Gastrocnemius medialis (tissue), 4 donors: ENCODE measurements around the gene LAMTOR2. TPM values are rescaled to one million over a fixed set of nuclear protein-coding genes. Genes with fewer than 3 reads are reported as not detected.

Source experiments
- ATAC-seq, 2 donors: fragments of 150-250 bp; one replicate each; pipeline ENCODE4 v1.9.1; 2016
- DNase-seq, 2 donors: peaks; one replicate each; pipeline ENCODE4 v3.0.0-alpha.2; 2019
- H3K27ac ChIP-seq, 4 donors: fragments of 200-600 bp; sonication (generic); 1 replicate in 1 of 4; 2 replicates in 3 of 4; pipeline ENCODE4 v1.5.1; 2016 to 2018; ENCODE audit warnings: mild to moderate bottlenecking in 2 of 4, moderate library complexity in 1 of 4
- H3K27me3 ChIP-seq, 3 donors: fragments of 200-600 bp; sonication (generic) in 2 of 3; 1 replicate in 1 of 3; 2 replicates in 2 of 3; pipeline versions ENCODE4 v1.5.1 to v1.6.0; 2016 to 2019; ENCODE audit warnings: mild to moderate bottlenecking in 1 of 3, moderate library complexity in 1 of 3
- H3K36me3 ChIP-seq, 2 donors: fragments of 200-600 bp; sonication (generic) in 1 of 2; one replicate each; pipeline ENCODE4 v1.5.1; 2017 to 2018
- H3K4me1 ChIP-seq, 2 donors: fragments of 200-600 bp; sonication (generic) in 1 of 2; one replicate each; pipeline ENCODE4 v1.5.1; 2016 to 2017; ENCODE audit warnings: mild to moderate bottlenecking in 2 of 2
- H3K4me3 ChIP-seq, 4 donors: fragments of 200-600 bp; sonication (generic) in 3 of 4; 1 replicate in 1 of 4; 2 replicates in 3 of 4; pipeline ENCODE4 v1.5.1; 2016 to 2019; ENCODE audit warnings: mild to moderate bottlenecking in 2 of 4
- H3K9me3 ChIP-seq, 3 donors: fragments of 200-600 bp; sonication (generic) in 2 of 3; 1 replicate in 1 of 3; 2 replicates in 2 of 3; pipeline ENCODE4 v1.5.1; 2016 to 2019
- POLR2A ChIP-seq, 2 donors: fragments of 450-650 bp; IDR thresholded peaks; one replicate each; pipeline ENCODE4 v1.6.1; 2017; ENCODE audit warnings: antibody characterized with exemption in 2 of 2, mild to moderate bottlenecking in 2 of 2, moderate library complexity in 2 of 2
- in situ Hi-C, 4 donors: fragments of 200-750 bp; cut with MboI; loops; one replicate each; pipeline versions ENCODE4 v1.15.0 to v1.8.0; 2017; ENCODE audit warnings: low sequenced_read_pairs in 4 of 4
- intact Hi-C: fragments of 100-400 bp; cut with DNase I; formaldehyde crosslinking; loops from one replicate; pipeline ENCODE4 v1.15.1; 2023; ENCODE audit warnings: low total_unique reads
- total RNA-seq, 4 donors: library from RNA; depleted of rRNA; stranded (reverse); fragments of >200 nt; gene quantifications; one replicate each; pipeline versions ENCODE4 v1.1.0 to v1.2.3, GENCODE V29; 2016
- TF ChIP-seq, protein P1 (sequence below), 5 experiments: fragments of 450-650 bp in 3 of 5; fragments of 200-600 bp in 2 of 5; sonication (generic) in 2 of 5; IDR thresholded peaks in 4 of 5; conservative IDR thresholded peaks in 1 of 5; 1 replicate in 4 of 5; 2 replicates in 1 of 5; pipeline ENCODE4 v1.5.1; 2016 to 2019; ENCODE audit warnings: antibody characterized with exemption in 5 of 5, mild to moderate bottlenecking in 3 of 5, moderate library complexity in 3 of 5

Gene LAMTOR2
- total RNA-seq, 4 donors from 2014 or later = 51.5 to 82.7 (median 72.6) TPM

DNA sequence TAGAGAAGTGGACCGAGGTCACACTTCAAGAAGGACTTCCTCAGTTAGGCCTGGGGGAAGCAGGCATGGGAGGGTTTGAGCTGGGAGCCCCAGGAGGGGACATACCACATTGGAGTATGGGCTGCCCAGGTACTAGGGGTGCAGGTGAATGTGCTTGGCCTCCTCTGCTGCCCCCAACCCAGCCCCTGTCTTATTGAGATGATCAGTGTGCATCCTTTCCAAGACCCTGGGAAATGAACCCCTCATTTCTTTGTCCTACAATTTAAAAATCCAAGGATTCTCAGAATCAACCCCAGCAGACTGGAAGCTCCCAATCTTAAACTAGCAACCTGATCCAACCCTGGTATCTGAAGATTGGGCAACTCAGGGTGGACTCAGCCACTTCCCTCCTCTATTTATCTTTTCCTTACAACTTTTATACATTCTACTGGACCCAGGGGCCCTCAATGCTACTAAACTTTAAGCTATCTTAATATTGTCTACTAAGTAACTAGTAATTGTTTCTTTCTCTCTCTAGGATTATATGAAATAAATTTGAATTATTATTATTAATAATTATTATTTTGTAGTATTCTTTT is 18.6 kb downstream of the LAMTOR2 start:
- DNase-seq (no peak), ATAC-seq (no peak)
- in situ Hi-C loops (loop anchor here in 1 of 4 donors (25.0 kb wide), 1 partner anchor 664 kb away; the partner anchor contains the start of genes ISG20L2, METTL25B and MRPL24), intact Hi-C loops (no loop called here)
- H3K4me3 ChIP-seq = no peak overlapping the region
- no peak for TF ChIP-seq POLR2A (IDR thresholded peaks at IDR 0.05)
- TF ChIP-seq, protein P1, sequence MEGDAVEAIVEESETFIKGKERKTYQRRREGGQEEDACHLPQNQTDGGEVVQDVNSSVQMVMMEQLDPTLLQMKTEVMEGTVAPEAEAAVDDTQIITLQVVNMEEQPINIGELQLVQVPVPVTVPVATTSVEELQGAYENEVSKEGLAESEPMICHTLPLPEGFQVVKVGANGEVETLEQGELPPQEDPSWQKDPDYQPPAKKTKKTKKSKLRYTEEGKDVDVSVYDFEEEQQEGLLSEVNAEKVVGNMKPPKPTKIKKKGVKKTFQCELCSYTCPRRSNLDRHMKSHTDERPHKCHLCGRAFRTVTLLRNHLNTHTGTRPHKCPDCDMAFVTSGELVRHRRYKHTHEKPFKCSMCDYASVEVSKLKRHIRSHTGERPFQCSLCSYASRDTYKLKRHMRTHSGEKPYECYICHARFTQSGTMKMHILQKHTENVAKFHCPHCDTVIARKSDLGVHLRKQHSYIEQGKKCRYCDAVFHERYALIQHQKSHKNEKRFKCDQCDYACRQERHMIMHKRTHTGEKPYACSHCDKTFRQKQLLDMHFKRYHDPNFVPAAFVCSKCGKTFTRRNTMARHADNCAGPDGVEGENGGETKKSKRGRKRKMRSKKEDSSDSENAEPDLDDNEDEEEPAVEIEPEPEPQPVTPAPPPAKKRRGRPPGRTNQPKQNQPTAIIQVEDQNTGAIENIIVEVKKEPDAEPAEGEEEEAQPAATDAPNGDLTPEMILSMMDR (IDR thresholded peaks at IDR 0.05 in 4 of 5, conservative IDR thresholded peaks at IDR 0.05 in 1 of 5) = no peak
- H3K9me3 ChIP-seq = no peaks in the 10 kb centered on the region
- H3K27ac ChIP-seq = no peak overlapping the region
- H3K36me3 ChIP-seq = no peaks in the 10 kb centered on the region
- no peaks in the 10 kb centered on the region for H3K27me3 ChIP-seq
- peaks cover 7 to 9% of the 10 kb centered on the region in 2 donors for H3K4me1 ChIP-seq

DNA sequence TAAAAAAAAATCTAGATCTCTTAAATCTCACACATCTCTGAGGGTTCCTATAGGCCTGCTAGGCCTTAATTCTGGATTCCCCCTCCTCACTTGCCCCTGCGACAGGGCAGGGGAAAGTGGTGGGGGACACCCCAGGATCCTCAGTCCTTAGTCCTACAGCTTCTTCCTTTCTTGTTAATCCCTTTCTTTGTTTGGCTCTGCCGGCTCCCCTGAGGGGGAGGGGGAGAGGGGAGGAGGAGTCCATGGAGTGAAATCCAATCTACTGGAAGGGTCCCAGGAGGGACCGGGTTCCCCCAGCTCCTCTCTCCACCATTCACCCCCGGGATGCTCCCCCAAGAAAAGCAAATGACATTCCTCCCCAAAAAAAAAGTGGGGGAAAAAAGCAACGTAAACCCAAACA is 19.2 kb downstream of the LAMTOR2 start:
- TF ChIP-seq, protein P1 (IDR thresholded peaks at IDR 0.05 in 4 of 5, conservative IDR thresholded peaks at IDR 0.05 in 1 of 5) = no peak
- no peak for TF ChIP-seq POLR2A (IDR thresholded peaks at IDR 0.05)
- H3K27me3 ChIP-seq = no peaks in the 10 kb centered on the region
- DNase-seq (no peak), ATAC-seq (no peak)
- H3K27ac ChIP-seq = no peak overlapping the region
- peaks cover 7 to 9% of the 10 kb centered on the region in 2 donors for H3K4me1 ChIP-seq
- no peaks in the 10 kb centered on the region for H3K9me3 ChIP-seq
- no peak overlapping the region for H3K4me3 ChIP-seq
- in situ Hi-C loops (loop anchor here in 1 of 4 donors (25.0 kb wide), 1 partner anchor 664 kb away; the partner anchor contains the start of genes ISG20L2, METTL25B and MRPL24), intact Hi-C loops (no loop called here)
- H3K36me3 ChIP-seq = no peaks in the 10 kb centered on the region

DNA sequence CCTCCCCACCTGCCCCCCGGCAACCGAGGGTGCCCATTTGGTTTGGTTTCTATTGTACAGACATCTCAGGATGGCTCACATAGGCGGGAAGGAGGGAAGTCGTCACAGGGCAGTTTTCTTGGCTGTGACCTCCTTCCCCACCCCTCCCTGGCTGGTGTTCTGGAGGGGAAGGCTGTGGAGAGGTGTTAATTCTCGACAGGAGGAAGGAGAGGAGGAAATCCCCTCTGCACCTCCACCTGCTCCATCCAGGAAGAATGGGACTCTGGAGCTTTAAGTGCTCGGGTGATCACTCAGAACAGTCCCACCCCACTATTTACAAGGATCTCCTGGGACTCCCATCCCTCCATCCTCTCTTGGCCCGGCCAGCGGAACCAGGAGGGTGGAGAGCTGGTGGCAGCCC is 20.1 kb downstream of the LAMTOR2 start:
- Histone ChIP-seq H3K27me3 (no peaks in the 10 kb centered on the region), H3K4me3 (no peak overlapping the region), H3K4me1 (peaks cover 7 to 8% of the 10 kb centered on the region in 2 donors), H3K27ac (no peak overlapping the region), H3K9me3 (no peaks in the 10 kb centered on the region), H3K36me3 (no peaks in the 10 kb centered on the region)
- no peak for DNase-seq
- intact Hi-C loops = no loop called here
- TF ChIP-seq, protein P1 (IDR thresholded peaks at IDR 0.05 in 4 of 5, conservative IDR thresholded peaks at IDR 0.05 in 1 of 5) = no peak
- no peak for TF ChIP-seq POLR2A (IDR thresholded peaks at IDR 0.05)
- ATAC-seq = no peak
- in situ Hi-C loops = loop anchor here in 1 of 4 donors (25.0 kb wide), 1 partner anchor 663 kb away; the partner anchor contains the start of genes ISG20L2, METTL25B and MRPL24

DNA sequence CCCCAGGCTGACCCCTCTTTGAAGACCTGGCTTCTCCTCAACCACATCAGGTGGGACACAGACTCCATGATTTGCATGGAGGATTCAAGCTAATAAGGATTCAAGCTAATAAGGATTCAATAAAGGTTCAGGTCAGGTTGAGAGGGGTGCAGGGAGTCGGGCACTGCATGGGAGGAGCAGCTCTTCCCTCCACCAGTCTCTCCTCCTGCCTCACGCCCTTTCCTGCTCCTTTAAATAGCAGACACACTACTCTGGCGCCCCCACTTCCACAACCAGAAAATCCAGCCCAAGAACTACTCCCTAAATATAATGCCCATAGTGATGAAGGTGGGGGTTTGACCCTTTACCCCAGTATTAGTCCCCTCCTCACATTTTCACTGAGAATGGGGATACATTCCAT is 20.6 kb downstream of the LAMTOR2 start:
- H3K4me3 ChIP-seq = no peak overlapping the region
- peaks cover 3 to 7% of the 10 kb centered on the region in 2 donors for H3K4me1 ChIP-seq
- no peak for ATAC-seq
- in situ Hi-C loops (no loop called here), intact Hi-C loops (no loop called here)
- H3K27ac ChIP-seq = no peak overlapping the region
- no peaks in the 10 kb centered on the region for H3K9me3 ChIP-seq
- no peak for TF ChIP-seq POLR2A (IDR thresholded peaks at IDR 0.05)
- no peak for DNase-seq
- no peaks in the 10 kb centered on the region for H3K27me3 ChIP-seq
- no peaks in the 10 kb centered on the region for H3K36me3 ChIP-seq

DNA sequence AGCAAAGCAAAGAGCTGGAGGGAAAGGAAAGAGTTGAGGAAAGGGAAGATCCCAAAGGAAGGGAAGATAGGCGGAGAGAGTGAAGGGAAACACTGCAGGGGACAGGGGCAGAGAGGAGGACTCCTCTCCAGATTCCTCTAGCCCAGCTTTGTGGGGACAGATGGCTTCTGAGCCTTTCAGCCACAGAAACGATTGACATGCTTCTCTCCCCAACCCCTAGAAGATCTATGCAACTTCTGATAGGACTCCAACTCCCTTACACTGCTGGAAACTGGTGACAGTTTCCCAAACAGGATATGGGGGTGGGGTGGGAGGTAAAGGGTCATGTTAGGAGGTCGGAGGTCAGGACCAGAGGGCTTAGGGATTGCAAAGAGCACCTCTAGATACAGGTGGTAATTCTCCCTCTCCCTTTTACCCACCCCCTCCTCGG is 21.2 kb downstream of the LAMTOR2 start:
- no peak for DNase-seq

More for the DNA sequence above, 21.2 kb downstream of the LAMTOR2 start:
- intact Hi-C loops = no loop called here
- no peaks in the 10 kb centered on the region for H3K27me3 ChIP-seq
- H3K27ac ChIP-seq = no peak overlapping the region
- no peaks in the 10 kb centered on the region for H3K9me3 ChIP-seq
- H3K4me1 ChIP-seq = peaks cover 0 to 7% of the 10 kb centered on the region in 2 donors
- H3K4me3 ChIP-seq = no peak overlapping the region
- no peaks in the 10 kb centered on the region for H3K36me3 ChIP-seq
- in situ Hi-C loops = no loop called here
- TF ChIP-seq, protein P1 (IDR thresholded peaks at IDR 0.05 in 4 of 5, conservative IDR thresholded peaks at IDR 0.05 in 1 of 5) = no peak
- no peak for TF ChIP-seq POLR2A (IDR thresholded peaks at IDR 0.05)
- no peak for ATAC-seq
